HepG2 (cell line): ENCODE results near the gene C14orf119. TPM values are rescaled to one million over a fixed set of nuclear protein-coding genes. Genes with fewer than 3 reads are reported as not detected.

Experiments
- ATAC-seq: fragments of 200-7000 bp; cut with Tn5 transposase; 3 replicates; pipeline ENCODE4 v1.9.1; 2020; ENCODE audit warnings: mild to moderate bottlenecking, moderate library complexity
- BruUV-seq: library from RNA; stranded (reverse); fragments of 400-500 nt; replicated peaks from 2 replicates; lab custom pipeline; 2021; lab: Mats Ljungman, UMichigan
- CTCF ChIA-PET: fragments of 300-600 bp; formaldehyde crosslinking; extraction: SDS; loops from one replicate; lab custom pipeline; 2021; ENCODE audit warnings: low total read pairs, inconsistent platforms, low intra/inter-chr PET ratio; lab: Yijun Ruan, JAX
- POLR2A ChIA-PET: fragments of 350-600 bp; sonication (Branson Sonifier 250); formaldehyde crosslinking; loops from one replicate; lab custom pipeline; 2020; ENCODE audit warnings: antibody characterized with exemption, inconsistent platforms; lab: Yijun Ruan, JAX
- DNase-seq: peaks from one replicate; pipeline ENCODE4 v3.0.0-alpha.2; 2015; ENCODE audit warnings: low spot score
- FAIRE-seq: peaks from 3 replicates; lab custom pipeline; 2011; peaks lifted over from hg19 to GRCh38; lab: Jason Lieb, UNC
- H2AFZ ChIP-seq: one replicate; pipeline ENCODE4 v1.6.1; 2011; ENCODE audit warnings: low read length, inconsistent platforms
- H3K27ac ChIP-seq: fragments of 300-600 bp; 3 replicates; pipeline ENCODE4 v1.8.0; 2011; ENCODE audit warnings: mixed run types, mild to moderate bottlenecking, mixed read lengths, low read length, inconsistent platforms; ENCODE audit not compliant: insufficient read depth; ENCODE audit errors: extremely low read length
- H3K27me3 ChIP-seq, 2 experiments: fragments of 200-600 bp in 1 of 2; 2 replicates in 1 of 2; 3 replicates in 1 of 2; pipeline versions ENCODE4 v1.6.0 to v1.8.0; 2011; ENCODE audit warnings: low read length in 2 of 2, mild to moderate bottlenecking in 2 of 2, moderate library complexity in 2 of 2, inconsistent platforms in 1 of 2; ENCODE audit not compliant: insufficient read depth in 2 of 2, control insufficient read depth in 1 of 2
- H3K36me3 ChIP-seq, 2 experiments: fragments of 200-600 bp in 1 of 2; replicated peaks in 1 of 2; 2 replicates in 1 of 2; 3 replicates in 1 of 2; pipeline versions ENCODE4 v1.5.1 to v1.8.0; 2011; ENCODE audit warnings: low read length in 2 of 2, inconsistent platforms in 1 of 2; ENCODE audit not compliant: insufficient read depth in 2 of 2, control insufficient read depth in 1 of 2
- H3K4me1 ChIP-seq: 2 replicates; pipeline ENCODE4 v1.5.1; 2012; ENCODE audit warnings: low read length, inconsistent platforms; ENCODE audit not compliant: insufficient read depth
- H3K4me2 ChIP-seq: 2 replicates; pipeline ENCODE4 v1.6.0; 2011; ENCODE audit warnings: low read depth, low read length, inconsistent platforms
- H3K4me3 ChIP-seq, 3 experiments: fragments of 200-600 bp in 1 of 3; sonication (generic), shearing (Covaris generic) in 1 of 3; replicated peaks in 1 of 3; 2 replicates each; pipeline ENCODE4 v1.5.1; 2011 to 2016; ENCODE audit warnings: low read length in 3 of 3, inconsistent platforms in 2 of 3, low read depth in 2 of 3, mild to moderate bottlenecking in 2 of 3, control low read depth in 1 of 3, mixed read lengths in 1 of 3; ENCODE audit not compliant: insufficient read depth in 1 of 3
- H3K79me2 ChIP-seq: one replicate; pipeline ENCODE4 v1.6.1; 2011; ENCODE audit warnings: low read length, inconsistent platforms; ENCODE audit not compliant: insufficient read depth
- H3K9ac ChIP-seq: 2 replicates; pipeline ENCODE4 v1.6.0; 2011; ENCODE audit warnings: mild to moderate bottlenecking, low read depth, low read length, inconsistent platforms; ENCODE audit not compliant: insufficient read depth
- H3K9me3 ChIP-seq: 2 replicates; pipeline ENCODE4 v1.5.1; 2012; ENCODE audit warnings: mild to moderate bottlenecking, low read length
- H4K20me1 ChIP-seq: 2 replicates; pipeline ENCODE4 v1.6.0; 2011; ENCODE audit warnings: inconsistent platforms, mild to moderate bottlenecking, low read length, moderate library complexity; ENCODE audit not compliant: insufficient read depth
- AHR ChIP-seq: IDR thresholded peaks from 2 replicates; pipeline ENCODE4 v1.6.1; 2018; ENCODE audit warnings: missing genetic modification reagents, missing compliant biosample characterization
- BCL3 ChIP-seq: sonication (generic); formaldehyde crosslinking; IDR thresholded peaks from 2 replicates; pipeline ENCODE4 v1.5.1; 2020; ENCODE audit warnings: mild to moderate bottlenecking, missing genetic modification reagents, moderate library complexity
- CREB1 ChIP-seq, 2 experiments: fragments of 450-650 bp in 1 of 2; IDR thresholded peaks; 2 replicates each; pipeline ENCODE4 v1.6.1; 2016 to 2017; ENCODE audit warnings: control low read depth in 1 of 2, mild to moderate bottlenecking in 1 of 2, missing compliant biosample characterization in 1 of 2, missing genetic modification characterization in 1 of 2
- FOXK1 ChIP-seq: sonication (generic); formaldehyde crosslinking; IDR thresholded peaks from 2 replicates; pipeline ENCODE4 v1.4.0; 2020; ENCODE audit warnings: low read depth, missing genetic modification reagents, borderline replicate concordance
- HOXA9 ChIP-seq: sonication (generic); formaldehyde crosslinking; IDR thresholded peaks from 2 replicates; pipeline ENCODE4 v1.8.1; 2022; ENCODE audit warnings: missing genetic modification reagents, mild to moderate bottlenecking, moderate library complexity, borderline replicate concordance
- SYNCRIP ChIP-seq: fragments of 200-400 bp; formaldehyde crosslinking; IDR thresholded peaks from 2 replicates; pipeline ENCODE4 v1.6.1; 2018; ENCODE audit warnings: mild to moderate bottlenecking, low read depth, low read length; ENCODE audit not compliant: insufficient read depth
- THRA ChIP-seq: sonication (generic); formaldehyde crosslinking; IDR thresholded peaks from 2 replicates; pipeline ENCODE4 v1.4.0; 2020; ENCODE audit warnings: missing genetic modification reagents, borderline replicate concordance
- XRCC5 ChIP-seq: fragments of 200-400 bp; formaldehyde crosslinking; optimal IDR thresholded peaks from 2 replicates; pipeline ENCODE3; 2017; ENCODE audit warnings: mild to moderate bottlenecking, low read length
- ZBTB10 ChIP-seq: sonication (generic); formaldehyde crosslinking; IDR thresholded peaks from 2 replicates; pipeline ENCODE4 v1.4.0; 2020; ENCODE audit warnings: missing genetic modification reagents, borderline replicate concordance
- ZGPAT ChIP-seq: IDR thresholded peaks from 2 replicates; pipeline ENCODE4 v1.6.1; 2016; ENCODE audit warnings: mild to moderate bottlenecking
- ZNF12 ChIP-seq: sonication (generic); formaldehyde crosslinking; IDR thresholded peaks from 2 replicates; pipeline ENCODE4 v1.5.0; 2020; ENCODE audit warnings: missing genetic modification reagents
- ZNF724P ChIP-seq: sonication (generic); formaldehyde crosslinking; IDR thresholded peaks from 2 replicates; pipeline ENCODE4 v1.8.0; 2022; ENCODE audit warnings: missing genetic modification reagents, borderline replicate concordance
- WGBS: methylation state at CpG from one replicate; pipeline ENCODE4 v1.1.6; 2017; ENCODE audit warnings: low lambda C conversion rate; 5-methylcytosine and 5-hydroxymethylcytosine counted together
- in situ Hi-C: cut with HindIII; loops from 2 replicates; pipeline ENCODE4 v1.10.0; 2017; ENCODE audit warnings: low pct_unique_long_range_greater_than_20kb; ENCODE audit not compliant: extremely low pct_ligation_motif_present
- intact Hi-C: fragments of 100-400 bp; cut with micrococcal nuclease; formaldehyde crosslinking; loops from one replicate; pipeline ENCODE4 v1.10.0; 2022; ENCODE audit not compliant: unreplicated experiment
- polyA plus RNA-seq, 8 experiments: library from polyadenylated mRNA; depleted of rRNA in 3 of 8; stranded (reverse) in 7 of 8; unstranded in 1 of 8; fragments of >200 nt; fragmentation: Illumina TruSeq in 4 of 8; extraction: Trizol in 4 of 8; gene quantifications; 2 replicates each; pipeline versions ENCODE4 v1.2.1 to v1.2.3, GENCODE V29; 2011 to 2016; ENCODE audit warnings: low read depth in 4 of 8, missing spikeins in 1 of 8, mixed read lengths in 1 of 8; ENCODE audit not compliant: insufficient read depth in 1 of 8
- total RNA-seq, 5 experiments: library from RNA; depleted of rRNA; stranded (reverse); fragments of >200 nt; fragmentation: Illumina TruSeq; extraction: Trizol; gene quantifications; 2 replicates each; pipeline ENCODE4 v1.2.3, GENCODE V29; 2016; ENCODE audit warnings: low read depth in 1 of 5
- TF ChIP-seq, protein P1 (sequence below): sonication (generic); formaldehyde crosslinking; IDR thresholded peaks from 2 replicates; pipeline ENCODE4 v1.4.0; 2020; ENCODE audit warnings: missing genetic modification reagents

Gene C14orf119
- total and polyA plus RNA-seq, 2 of the 13 experiments (the other 11 are each of a cell fraction or from before 2014, with no cell fraction given): 117 to 206 TPM

DNA sequence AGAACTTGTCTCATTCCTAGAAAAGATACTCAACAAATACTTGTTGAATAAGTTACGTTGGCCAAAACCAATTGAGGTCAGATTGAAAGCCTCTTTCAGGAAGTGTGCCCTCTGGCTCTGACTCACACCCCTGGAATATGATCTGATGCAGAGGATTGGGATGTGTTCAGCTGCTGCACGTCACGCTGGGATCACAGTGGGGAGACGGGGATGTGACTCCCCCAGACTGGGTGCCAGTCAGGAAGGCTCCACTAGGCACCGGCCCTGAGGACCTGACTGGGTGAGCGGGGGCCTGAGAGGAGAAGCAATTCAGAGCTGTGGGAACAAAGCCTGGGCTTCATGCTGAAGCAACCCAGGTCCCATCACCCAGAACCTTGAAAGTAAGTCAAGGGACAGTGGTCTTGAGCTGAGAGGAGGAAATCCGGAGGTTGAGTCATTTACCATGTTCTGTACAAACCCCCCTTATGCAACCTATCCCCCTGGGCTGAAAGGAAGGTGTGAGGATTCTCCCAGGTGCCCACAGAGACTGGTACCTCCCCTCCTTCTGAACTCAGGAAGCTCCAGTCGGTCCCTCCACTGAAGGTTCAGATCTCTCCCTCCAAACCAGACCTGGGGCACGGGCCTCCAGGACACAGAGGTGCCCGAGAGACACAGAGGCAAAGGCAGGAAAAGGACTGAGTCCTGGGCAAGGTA lies 19.9 kb downstream of the C14orf119 start:
- BruUV-seq: no TSS peak
- DNase-seq: peak; percentile 52
- no peak overlapping the region for H3K27ac ChIP-seq
- no peak; the same call in 2 of the 3 replicates for ATAC-seq
- H3K9me3 ChIP-seq: no peaks in the 10 kb centered on the region
- peaks cover 53 to 98% of the 10 kb centered on the region in 2 experiments for H3K27me3 ChIP-seq
- WGBS: 9% methylated on average over 10 of the region's 10 CpGs
- H3K4me1 ChIP-seq: peaks cover 47% of the 10 kb centered on the region
- ChIA-PET CTCF (interaction anchor here (1.1 to 9.6 kb wide), 2 partner anchors 46 to 70 kb away, joined by 4 to 493 read pairs; partner anchors contain the start of gene SLC7A8), POLR2A (interaction anchor here (0.7 to 0.9 kb wide), 2 partner anchors 20 to 53 kb away, joined by 3 read pairs; partner anchors contain the start of genes ACIN1 and C14orf119)
- H3K4me3 ChIP-seq: no peak overlapping the region
- FAIRE-seq: no peak
- no peak overlapping the region for H3K4me2 ChIP-seq
- in situ Hi-C loops: no loop called here
- intact Hi-C loops: no loop called here
- H2AFZ ChIP-seq: no peak overlapping the region
- H4K20me1 ChIP-seq: no peaks in the 10 kb centered on the region
- H3K36me3 ChIP-seq: no peaks in the 10 kb centered on the region
- H3K79me2 ChIP-seq: no peaks in the 10 kb centered on the region
- no peak overlapping the region for H3K9ac ChIP-seq
- TF ChIP-seq HOXA9: 0 out of 2 replicates have a peak, but pooled peaks have one; percentile 28
- 0 out of 2 replicates have a peak, but pooled peaks have one; percentile 29 for TF ChIP-seq ZNF724P (CRISPR knock-in tag)
- TF ChIP-seq THRA: no peak
- TF ChIP-seq ZNF12: peak; percentile 74
- peak; percentile 64 for TF ChIP-seq XRCC5
- peak; percentile 33; the same call in 1 of the 2 replicates for TF ChIP-seq ZBTB10 (CRISPR knock-in tag)
- no peak for TF ChIP-seq SYNCRIP
- 0 out of 2 replicates have a peak, but pooled peaks have one; percentile 42 for TF ChIP-seq BCL3 (CRISPR knock-in tag)
- TF ChIP-seq, protein P1, sequence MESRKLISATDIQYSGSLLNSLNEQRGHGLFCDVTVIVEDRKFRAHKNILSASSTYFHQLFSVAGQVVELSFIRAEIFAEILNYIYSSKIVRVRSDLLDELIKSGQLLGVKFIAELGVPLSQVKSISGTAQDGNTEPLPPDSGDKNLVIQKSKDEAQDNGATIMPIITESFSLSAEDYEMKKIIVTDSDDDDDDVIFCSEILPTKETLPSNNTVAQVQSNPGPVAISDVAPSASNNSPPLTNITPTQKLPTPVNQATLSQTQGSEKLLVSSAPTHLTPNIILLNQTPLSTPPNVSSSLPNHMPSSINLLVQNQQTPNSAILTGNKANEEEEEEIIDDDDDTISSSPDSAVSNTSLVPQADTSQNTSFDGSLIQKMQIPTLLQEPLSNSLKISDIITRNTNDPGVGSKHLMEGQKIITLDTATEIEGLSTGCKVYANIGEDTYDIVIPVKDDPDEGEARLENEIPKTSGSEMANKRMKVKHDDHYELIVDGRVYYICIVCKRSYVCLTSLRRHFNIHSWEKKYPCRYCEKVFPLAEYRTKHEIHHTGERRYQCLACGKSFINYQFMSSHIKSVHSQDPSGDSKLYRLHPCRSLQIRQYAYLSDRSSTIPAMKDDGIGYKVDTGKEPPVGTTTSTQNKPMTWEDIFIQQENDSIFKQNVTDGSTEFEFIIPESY: no peak
- TF ChIP-seq ZGPAT (CRISPR knock-in tag): no peak
- TF ChIP-seq AHR (CRISPR knock-in tag): 0 out of 2 replicates have a peak, but pooled peaks have one; percentile 41
- no peak for TF ChIP-seq FOXK1 (CRISPR knock-in tag)
- peak; percentile 65 for TF ChIP-seq CREB1 (IDR thresholded peaks at IDR 0.05)
- no peak for TF ChIP-seq CREB1 (CRISPR knock-in tag; IDR thresholded peaks at IDR 0.05)
